ENCODE results near the gene SYT8.

SYT8 gene

DNA sequence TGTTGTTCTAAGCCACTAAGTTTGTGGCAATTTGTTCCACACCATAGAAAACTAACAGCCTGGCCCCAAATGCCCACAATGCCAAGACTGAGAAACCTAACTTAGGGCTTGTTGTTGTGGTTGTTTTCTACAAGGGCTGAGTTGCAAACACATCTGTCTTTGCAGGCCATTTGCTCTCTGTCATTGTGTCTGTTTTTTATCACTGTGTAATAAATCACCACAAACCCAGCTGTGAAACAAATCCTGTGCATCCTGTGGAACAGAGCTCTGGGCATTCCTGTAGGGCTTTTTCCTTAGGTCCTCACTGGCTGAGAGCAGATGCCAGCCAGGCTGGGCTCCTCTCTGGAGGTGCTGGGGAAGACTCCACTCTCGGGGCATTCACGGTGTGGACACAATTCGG is 15.7 kb upstream of the SYT8 start:
- no peak for DNase-seq (ENCODE audit: low spot score)

DNA sequence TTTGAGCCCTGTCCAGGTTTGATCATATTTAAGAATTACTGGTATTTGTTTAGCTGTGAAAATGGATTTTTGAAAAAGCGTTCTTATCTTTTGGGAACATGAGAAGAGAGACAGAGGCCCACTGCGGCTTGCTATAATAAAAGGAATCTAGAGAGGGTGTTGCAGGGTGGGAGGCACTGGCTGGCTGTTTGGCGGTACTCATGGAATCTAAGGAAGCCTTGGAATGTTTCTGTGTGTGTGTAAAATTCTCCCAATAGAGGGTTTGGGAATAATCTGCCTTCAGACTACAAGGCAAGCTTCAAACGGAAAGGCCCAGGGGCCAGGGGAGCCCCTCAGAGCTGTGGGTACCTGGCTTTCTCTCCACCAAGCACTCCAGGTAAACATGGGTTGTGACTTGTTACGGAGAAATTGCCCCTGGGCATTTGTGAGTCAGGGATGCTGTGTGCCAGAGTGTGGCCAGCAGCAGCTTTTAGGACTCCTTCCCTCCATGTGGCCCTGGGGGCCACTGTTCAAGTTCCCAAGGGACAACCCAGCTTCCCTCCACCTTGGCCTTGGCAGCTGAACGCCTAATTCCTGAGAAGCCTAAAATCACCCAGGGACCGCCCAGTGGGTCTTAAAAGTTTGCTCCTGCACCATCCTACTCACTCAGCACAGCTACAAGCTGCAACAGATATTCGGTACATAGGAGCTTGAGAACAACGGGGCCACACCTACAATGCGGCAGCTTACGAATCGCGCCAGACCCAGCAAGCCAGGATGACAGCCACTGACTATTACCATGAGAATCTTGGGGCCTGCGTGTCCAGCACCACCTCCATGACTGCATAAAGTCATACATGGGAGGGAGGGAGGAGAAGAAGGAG is 14.1 kb upstream of the SYT8 start:
- no peak for DNase-seq (ENCODE audit: low spot score)

DNA sequence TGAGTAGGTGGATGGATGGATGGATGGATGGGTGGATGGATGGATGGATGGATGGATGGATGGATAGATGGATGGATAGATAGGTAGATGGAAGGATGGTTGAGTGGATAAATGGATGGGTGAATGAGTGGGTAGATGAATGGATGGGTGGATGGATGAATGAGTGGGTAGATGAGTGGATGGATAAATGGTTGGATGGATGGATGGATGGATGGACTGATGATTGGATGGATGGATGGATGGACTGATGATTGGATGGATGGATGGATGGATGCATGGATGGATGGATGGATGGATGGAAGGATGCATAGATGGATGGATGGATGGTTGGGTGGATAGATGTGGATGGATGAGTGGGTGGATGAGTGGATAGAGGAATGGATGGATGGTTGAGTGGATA is 13.2 kb upstream of the SYT8 start:
- no peak for DNase-seq (ENCODE audit: low spot score)

DNA sequence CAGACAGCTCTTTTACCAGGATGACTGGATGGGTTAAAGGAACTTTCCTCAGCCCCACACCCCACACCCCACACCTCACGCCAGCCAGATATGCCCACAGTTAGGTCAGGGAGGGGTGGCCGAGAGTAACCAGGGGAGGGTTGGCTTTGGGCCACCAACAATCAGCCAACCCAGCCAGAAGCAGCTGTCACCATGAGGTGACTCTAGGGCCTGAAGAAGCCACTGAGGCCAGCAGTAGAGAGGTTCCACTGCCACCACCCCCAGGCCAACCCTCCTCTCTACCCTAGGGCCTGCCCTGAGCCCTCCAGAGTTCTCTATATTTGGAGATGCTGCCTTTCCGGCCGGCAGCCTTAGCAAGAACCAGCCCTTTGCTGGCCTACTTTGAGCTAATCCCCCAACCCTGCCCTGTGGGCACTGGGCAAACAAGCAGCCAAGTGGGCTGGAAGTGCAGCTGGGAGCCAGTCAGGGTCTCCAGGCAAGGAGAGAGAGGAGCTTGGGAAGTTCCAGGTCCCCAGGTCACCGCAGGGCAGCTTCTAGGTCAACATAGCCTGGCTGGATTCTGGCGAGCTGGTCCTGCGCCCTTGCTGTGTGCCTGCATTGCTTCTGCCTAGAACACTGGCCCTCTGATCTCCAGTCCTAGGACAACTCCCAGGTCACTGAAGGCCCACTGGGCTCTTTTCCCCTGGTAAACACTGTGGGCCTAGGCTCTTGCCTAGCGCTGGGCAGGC is 12.0 kb upstream of the SYT8 start:
- DNase-seq (ENCODE audit: low spot score): no peak

DNA sequence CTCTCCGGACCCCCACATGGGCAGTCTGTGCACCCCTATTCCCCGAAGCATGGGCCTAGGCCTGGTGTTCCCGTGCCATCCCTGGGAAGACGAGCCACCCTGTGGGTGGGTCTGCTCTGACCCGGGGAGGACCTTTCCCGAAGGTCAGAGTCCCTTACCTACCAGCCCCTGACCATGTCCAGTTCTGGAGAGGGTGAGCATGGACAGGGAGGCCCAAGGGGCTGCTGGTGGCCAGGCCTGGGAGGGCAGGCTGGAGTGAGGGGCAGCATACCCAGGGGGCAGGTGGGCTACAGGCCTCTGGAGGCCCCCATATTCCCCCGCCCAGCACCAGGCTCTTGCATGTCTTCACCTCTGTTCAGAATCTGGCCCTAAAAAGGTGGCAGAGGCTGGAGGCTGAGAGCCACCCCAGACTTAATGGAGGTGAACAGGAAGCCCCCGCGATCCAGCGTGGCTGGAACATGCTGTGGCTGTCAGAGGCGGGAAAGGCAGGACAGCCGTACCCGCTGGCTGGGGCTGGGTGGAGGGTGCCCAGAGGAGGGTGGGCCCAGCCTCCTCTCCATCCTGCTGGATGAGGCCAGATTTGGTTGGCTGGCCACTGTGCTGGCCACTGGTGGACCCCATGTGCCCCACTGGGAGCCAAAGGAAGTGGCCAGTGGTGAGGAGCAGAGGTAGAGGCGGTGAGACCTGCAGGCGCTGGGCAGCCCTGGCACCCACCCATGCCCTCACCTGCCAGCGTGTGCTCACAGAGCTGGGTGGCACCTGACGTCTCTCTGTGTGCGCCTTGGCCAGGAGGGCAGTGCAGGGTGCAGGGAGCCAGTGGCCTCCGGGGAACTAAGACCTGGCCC is 11.2 kb upstream of the SYT8 start:
- DNase-seq (ENCODE audit: low spot score): no peak

DNA sequence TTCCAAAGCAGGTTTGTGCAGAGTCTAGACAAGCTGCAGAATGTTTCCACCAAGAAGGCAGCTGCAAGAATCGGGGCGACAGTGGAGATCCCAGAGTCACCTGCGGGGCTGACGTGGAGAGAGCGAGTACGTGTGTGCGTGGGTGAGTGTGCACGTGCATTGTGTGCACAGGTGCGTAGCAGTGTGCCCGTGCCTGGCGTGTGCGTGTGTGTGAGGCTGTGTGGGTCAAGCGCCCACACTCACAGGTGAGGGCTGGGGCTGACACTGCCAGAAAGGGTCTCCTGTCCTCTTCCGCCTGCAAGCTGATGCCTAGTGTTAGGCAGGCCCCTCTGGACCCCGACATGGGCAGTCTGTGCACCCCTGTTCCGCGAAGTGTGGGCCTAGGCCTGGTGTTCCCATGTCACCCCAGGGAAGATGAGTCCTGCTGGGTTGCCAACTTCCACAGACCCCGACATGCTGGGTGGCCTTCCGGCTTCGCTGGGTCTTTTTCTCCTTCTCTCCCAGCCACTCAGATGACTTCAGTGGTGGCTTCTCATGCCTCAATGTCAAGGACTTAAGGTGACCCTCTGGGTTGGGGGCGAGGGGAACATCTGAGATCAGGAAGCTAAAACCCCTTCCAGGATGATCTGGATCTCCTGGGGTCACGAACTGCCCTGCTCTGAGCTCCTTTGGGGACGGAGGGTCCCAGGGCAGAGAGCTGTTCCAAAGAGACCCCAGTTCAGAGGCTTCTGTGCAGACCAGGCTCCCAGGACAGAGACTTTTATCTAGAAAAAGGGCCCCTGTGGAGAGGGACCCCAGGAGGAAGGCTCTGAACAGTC is 10.4 kb upstream of the SYT8 start:
- no peak for DNase-seq (ENCODE audit: low spot score)

DNA sequence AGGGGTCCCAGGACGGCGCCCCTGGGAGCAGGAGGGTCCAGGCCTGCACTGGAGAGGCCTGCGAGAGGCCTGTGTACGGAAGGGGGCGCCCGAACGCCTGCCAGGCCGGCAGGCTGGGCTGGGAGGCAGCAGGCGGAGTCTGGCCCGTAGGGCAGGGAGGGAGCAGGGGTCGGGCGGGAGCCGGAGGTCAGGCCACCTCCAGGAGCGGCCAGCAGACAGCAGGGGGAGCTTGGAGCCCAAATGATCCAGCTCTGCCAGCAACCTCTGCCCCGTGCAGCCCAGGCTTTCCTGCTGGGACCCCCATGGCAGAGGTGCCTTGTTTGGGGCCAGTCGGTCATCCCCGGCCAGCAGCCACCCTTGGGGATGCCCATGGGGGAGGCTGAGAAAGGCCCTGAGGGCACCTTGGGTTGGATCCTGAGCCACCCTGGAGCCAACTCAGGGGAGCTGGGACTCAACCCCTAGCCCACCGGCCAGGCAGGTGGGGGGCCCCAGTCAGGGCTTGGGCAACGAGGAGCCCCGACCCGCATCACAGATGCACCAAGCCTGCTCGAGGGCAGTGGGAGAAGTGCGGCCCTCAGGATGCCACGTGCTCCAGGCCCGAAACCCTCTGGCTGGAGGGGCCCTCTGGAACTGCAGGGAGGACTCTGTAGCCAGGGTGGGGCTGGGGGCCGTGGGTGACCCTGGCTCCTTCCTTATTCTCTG is 9.6 kb upstream of the SYT8 start:
- DNase-seq (ENCODE audit: low spot score): peak; percentile 39

DNA sequence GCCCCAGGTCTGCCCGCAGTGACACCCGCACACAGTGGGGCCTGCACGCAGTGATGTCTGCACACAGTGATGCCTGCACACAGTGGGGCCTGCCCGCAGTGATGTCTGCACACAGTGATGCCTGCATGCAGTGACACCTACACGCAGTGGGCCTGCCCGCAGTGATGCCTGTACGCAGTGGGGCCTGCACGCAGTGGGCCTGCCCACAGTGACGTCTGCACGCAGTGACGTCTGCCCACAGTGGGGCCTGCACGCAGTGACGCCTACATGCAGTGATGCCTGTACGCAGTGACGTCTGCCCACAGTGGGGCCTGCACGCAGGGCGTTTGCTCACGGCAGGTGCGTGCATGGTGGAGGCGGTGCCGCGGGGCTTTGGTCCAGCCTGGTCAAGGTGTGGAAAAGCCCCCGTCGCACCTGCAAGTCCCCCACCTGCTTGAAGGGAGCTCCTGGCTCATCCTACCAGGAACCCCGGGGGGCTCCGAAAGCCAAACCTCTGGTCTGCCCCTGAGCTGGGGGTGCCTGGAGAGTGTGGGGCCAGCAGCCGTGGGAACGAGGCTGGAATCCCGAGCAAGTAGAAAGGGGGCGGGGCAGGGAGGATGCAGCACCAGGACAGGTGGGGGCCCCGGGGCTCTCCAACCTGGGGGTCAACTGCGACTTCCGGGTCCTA is 8.9 kb upstream of the SYT8 start:
- DNase-seq (ENCODE audit: low spot score): no peak

DNA sequence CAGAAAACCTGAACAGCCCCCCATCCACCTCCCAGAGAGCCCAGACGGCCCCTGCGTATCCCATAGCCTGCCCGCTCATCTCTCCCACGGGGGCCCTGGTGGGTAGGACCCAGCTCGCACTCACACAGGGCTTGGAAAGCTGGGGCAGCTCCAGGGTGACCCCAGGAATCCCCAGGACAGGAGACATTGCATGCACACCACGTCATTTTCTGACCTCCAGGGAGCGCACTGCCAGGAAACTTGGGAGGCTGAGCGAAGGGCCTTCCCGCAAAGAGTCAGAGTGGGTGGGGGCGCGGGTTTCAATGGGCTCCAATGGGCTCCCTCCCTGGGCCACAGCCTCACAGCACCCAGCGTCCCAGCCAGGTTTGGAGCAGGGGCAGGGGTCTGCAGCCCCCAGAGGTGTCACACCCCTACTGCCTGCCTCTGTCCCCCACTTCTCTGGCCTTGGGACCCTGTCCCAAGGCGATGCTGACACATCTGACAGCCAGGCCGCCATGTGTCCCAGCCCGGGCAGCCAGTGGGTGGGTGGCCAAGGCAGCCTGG is 8.2 kb upstream of the SYT8 start:
- no peak for DNase-seq (ENCODE audit: low spot score)

DNA sequence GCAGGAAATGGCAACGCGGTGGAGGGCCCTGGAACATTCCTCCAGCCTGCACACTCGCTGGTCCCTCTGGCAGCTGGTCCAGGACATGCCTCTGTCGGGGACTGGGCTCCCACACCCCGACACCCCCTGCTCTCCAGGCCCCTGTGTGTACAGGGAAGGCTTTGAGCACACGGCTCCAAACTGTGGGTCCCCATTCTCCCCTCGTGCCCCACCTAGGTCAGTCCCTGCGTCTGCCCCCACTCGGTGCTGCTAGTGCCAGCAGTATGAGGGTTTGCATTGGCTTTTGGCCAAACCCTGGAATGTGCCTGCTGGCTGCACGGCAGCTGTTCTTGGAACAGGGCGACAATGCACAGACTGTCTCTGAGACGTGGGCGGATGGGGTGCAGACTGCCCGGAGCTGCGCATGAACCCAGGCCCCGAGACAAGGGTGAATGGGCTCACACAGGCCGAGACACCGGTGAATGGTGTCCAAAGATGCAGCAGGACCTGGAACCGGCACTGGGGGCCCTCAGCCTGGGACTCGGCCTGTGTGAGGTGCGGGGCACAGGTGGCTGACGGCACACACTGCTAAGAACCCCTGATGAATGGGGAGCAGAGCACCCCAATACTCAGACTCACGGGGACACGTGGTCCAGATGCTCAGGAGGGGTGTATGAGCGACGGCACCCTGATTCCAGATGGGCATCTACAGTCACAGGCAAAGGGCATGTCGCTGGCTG is 7.5 kb upstream of the SYT8 start:
- DNase-seq (ENCODE audit: low spot score): no peak

DNA sequence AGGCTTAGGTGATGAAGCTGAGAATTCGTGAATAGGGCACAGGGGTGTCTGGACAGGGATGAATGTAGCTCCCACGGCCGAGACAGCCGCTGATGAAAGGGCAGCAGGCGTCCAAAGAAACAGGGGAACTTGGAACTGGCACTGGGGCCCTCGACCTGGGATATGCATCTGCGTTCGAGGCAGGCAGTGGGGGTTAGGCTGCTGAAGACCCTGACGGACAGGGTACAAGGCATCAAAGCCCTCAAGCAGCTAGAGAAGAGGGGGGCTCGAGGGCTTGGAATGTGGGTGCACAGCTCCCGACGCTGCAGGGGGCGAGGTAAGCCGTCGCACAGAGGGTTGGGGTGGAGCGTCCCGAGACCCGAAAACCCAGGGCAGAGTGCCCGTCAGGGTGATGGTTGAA is 6.9 kb upstream of the SYT8 start:
- DNase-seq (ENCODE audit: low spot score): no peak

DNA sequence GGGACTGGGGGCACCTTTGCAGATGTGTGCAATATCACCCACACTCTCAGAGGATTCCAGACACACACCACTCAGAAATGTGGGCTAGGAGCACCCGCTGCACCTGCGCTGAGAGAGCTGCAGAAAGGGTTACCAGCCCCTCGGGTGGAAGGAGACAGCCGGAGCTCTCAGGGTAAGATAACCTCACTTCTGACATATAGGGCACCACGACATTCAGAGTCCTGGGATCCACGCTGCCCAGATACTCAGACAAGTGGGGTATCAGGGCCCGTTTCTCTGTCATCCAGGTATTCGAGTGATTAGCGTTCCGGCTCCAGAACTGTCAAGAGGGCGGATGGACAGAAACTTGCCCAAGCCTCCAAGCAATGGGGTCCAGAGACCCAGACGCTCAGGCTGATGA is 6.2 kb upstream of the SYT8 start:
- no peak for DNase-seq (ENCODE audit: low spot score)

DNA sequence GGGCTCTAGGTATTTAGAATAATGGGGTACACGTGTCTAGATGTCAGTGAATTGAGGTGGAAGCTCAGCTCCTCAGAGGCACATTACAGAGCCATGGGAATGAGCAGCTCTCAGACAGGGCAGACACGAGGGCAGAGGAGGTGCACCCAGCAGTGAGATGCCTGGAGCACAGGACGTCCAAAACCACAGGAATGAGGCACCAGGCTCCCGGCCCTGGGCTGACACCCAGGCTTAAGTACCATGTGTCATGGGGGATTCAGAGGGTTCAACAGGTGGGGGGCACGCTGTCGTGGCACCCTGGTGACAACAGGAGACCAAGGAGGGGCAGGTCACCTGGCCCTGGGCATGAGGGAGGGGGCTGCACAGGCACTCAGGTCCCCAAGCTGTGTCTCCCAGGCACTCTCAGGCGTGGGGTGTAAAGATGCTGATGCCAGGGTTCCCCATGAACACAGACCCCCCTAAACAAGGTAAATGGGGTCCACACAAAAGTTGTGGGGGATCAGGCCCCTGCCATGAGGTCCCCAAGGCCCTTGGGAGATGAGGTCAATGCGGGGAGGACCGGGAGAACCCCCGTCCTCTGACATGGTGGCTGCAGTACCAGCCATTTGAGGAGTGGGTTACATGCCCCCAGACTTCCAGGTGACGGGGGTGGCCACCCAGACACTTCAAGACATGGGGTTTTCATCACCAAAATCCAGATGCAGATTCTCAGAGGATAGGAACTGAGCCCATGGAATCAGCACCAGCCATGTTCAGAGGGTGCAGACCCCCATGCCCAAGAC is 5.6 kb upstream of the SYT8 start:
- no peak for DNase-seq (ENCODE audit: low spot score)

DNA sequence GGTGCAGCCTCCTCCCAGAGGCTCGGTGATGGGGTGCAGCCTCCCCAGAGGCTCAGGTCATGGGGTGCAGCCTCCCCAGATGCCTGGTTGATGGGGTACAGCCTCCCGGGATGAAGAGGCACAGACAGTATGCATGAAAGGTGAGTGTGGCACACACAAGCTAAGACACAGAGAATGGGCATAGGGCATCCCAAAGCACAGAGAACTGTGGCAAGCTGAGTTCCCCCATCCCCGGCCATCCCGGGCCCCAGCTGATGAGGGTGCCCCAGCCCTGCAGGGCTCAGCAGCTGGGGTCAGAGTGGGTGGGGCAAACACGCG is 4.8 kb upstream of the SYT8 start:
- no peak for DNase-seq (ENCODE audit: low spot score)

DNA sequence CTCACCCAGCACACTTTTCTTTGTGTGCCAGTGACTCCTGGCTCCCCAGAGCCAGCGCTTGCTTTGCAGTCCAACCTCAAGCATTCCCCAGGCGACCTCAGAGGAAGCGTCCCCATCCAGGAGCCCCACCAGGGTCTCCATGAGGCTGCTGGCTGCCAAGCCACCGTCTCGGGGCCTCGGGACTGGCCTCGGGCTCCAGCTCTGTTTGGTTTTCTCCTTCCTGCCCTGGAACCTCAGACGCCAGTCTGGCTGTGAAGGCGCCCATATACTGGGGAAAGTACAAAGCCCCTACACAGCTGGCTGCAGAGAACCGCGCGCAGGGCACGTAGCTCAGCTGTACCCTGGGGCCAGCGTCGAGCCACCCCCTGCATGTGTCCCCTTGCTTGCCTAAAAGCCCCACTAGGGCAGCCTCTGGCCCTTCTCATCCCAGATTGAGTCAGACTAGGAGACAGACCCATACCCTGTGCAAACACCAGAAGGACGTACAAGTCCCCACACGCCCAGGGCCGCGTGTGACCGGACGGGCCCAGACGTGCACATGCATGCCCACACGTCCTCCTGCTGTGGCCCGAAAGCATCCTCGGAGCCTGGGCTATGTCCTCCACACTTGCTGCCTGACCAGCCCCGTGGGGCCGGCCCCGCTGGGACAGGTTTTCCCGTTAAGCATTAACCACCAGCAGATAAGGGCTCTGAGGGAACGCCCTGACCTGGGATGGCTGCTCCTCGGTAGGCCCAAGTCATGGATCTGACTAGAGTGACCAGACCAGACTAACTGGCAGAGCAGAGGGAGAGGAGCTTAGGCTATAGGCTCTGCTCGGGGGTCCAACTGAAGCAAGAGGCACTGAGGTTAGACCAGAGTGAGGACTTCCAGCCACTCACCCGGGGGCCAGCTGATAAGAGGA is 4.2 kb upstream of the SYT8 start:
- DNase-seq (ENCODE audit: low spot score): peak; percentile 5

DNA sequence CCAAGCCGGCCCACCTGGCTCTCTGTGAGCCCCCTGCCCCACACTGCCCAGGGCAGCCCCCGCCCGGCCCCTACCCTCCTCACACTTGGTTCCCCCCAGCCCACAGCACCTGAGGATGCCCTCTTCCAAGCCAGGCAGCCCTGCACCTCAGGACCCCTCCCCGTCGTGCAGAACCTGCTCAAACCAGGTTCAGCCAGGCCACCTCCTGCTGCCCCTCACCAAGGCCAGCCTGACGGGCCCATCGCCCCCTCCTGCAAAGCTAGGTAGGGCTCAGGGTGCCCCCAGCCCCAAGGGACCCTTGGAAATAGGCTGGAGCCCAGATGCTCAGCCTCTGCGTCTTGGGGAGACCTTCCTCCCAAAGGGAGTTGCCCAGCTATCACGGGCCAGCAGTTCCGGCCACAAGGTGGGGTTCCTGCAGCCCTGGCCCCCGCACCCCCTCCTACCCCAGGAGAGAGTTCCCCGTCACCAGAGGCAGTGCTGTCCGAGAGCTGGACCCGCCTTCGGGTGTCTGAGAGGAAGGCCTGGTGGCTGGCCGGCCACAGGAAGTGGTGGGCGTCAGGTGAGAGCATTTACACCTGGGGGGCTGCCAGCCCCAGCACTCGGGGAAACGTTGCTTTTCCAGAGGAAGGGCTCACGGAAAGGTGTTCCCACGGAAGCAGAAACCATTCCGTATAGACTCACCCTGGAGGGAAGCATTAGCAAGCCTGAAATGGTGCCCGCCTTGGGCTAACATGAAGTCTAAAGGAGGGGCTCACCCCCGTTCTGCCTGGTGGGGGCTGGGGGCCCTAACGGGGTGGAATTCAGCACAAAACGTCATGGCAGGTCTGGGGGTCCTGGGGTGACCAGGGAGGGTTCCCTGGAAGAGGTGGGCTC is 3.2 kb upstream of the SYT8 start:
- peak; percentile 3 for DNase-seq (ENCODE audit: low spot score)
